ENCODE results near the gene NCMAP.
A peak's percentile ranks its signal among the peaks of the same experiment; 100 is the strongest.
"Not testable (repeated sequence)": the region's sequence is repeated elsewhere in the genome, so short reads cannot be mapped to it uniquely, and the experiment has no call there.

NCMAP gene

GRCh38 chr1:24541711-24542346, 14.1 kb upstream of the NCMAP start:
- peak; percentile 35 for DNase-seq (ENCODE audit: low spot score)

- DNase-seq (ENCODE audit: low spot score): no peak
Measured at GRCh38 chr1:24544239-24544638, 11.6 kb upstream of the NCMAP start.

GRCh38 chr1:24545662-24546061, 10.2 kb upstream of the NCMAP start:
- DNase-seq (ENCODE audit: low spot score): no peak

GRCh38 chr1:24547195-24547594, 8.7 kb upstream of the NCMAP start:
- DNase-seq (ENCODE audit: low spot score): no peak

- no peak for DNase-seq (ENCODE audit: low spot score)
Measured at GRCh38 chr1:24548070-24548469, 7.8 kb upstream of the NCMAP start.

- not testable (repeated sequence) for DNase-seq (ENCODE audit: low spot score)
Measured at GRCh38 chr1:24549210-24549609, 6.7 kb upstream of the NCMAP start.

GRCh38 chr1:24551290-24551959, 4.5 kb upstream of the NCMAP start:
- DNase-seq (ENCODE audit: low spot score): no peak

- no peak for DNase-seq (ENCODE audit: low spot score)
Measured at GRCh38 chr1:24551960-24552571, 3.8 kb upstream of the NCMAP start.

GRCh38 chr1:24553931-24554330, 2.0 kb upstream of the NCMAP start:
- DNase-seq (ENCODE audit: low spot score): no peak

GRCh38 chr1:24554714-24555113, 1.2 kb upstream of the NCMAP start:
- DNase-seq (ENCODE audit: low spot score): no peak

GRCh38 chr1:24556414-24556795, 518 bp downstream of the NCMAP start:
- no peak for DNase-seq (ENCODE audit: low spot score)

GRCh38 chr1:24557220-24557619, 1.3 kb downstream of the NCMAP start:
- no peak for DNase-seq (ENCODE audit: low spot score)

- no peak for DNase-seq (ENCODE audit: low spot score)
Measured at GRCh38 chr1:24557711-24558131, 1.8 kb downstream of the NCMAP start.

- DNase-seq (ENCODE audit: low spot score): no peak
Measured at GRCh38 chr1:24558455-24558854, 2.6 kb downstream of the NCMAP start.

- no peak for DNase-seq (ENCODE audit: low spot score)
Measured at GRCh38 chr1:24558902-24559791, 3.3 kb downstream of the NCMAP start.

GRCh38 chr1:24560361-24560760, 4.5 kb downstream of the NCMAP start:
- DNase-seq (ENCODE audit: low spot score): no peak

GRCh38 chr1:24562625-24563024, 6.7 kb downstream of the NCMAP start:
- DNase-seq (ENCODE audit: low spot score): peak; percentile 55

GRCh38 chr1:24564695-24565094, 8.8 kb downstream of the NCMAP start:
- no peak for DNase-seq (ENCODE audit: low spot score)

GRCh38 chr1:24566236-24566867, 10.5 kb downstream of the NCMAP start:
- DNase-seq (ENCODE audit: low spot score): no peak

GRCh38 chr1:24567792-24568388, 12.0 kb downstream of the NCMAP start:
- no peak for DNase-seq (ENCODE audit: low spot score)

GRCh38 chr1:24568475-24568874, 12.6 kb downstream of the NCMAP start:
- no peak for DNase-seq (ENCODE audit: low spot score)
